Brain pericyte (primary cell): Measurements from ENCODE around the gene FUT6.
A peak's percentile ranks its signal among the peaks of the same experiment; 100 is the strongest.
"Not testable (repeated sequence)": the region's sequence is repeated elsewhere in the genome, so short reads cannot be mapped to it uniquely, and the experiment has no call there.

Experiments used
- DNase-seq: peaks from one replicate; pipeline ENCODE4 v3.0.0-alpha.2; 2012; ENCODE audit warnings: low read depth, low spot score

FUT6 gene

GRCh38 chr19:5839065-5840017, at the start of gene FUT6:
FUT6 (minus strand) TSS chr19:5839702; CDS start chr19:5832567, 7,135 bp downstream.
- DNase-seq: no peak

- DNase-seq: not testable (repeated sequence)
Observed at GRCh38 chr19:5884065-5884811, 44.7 kb upstream of the FUT6 start.

- not testable (repeated sequence) for DNase-seq
Observed at GRCh38 chr19:5883157-5883873, 43.8 kb upstream of the FUT6 start.

GRCh38 chr19:5882421-5882968, 43.0 kb upstream of the FUT6 start:
- DNase-seq: no peak

GRCh38 chr19:5881543-5882299, 42.2 kb upstream of the FUT6 start:
- DNase-seq: no peak

- peak; percentile 48 for DNase-seq
Observed at GRCh38 chr19:5880604-5881078, 41.1 kb upstream of the FUT6 start.

- no peak for DNase-seq
Observed at GRCh38 chr19:5880196-5880595, 40.7 kb upstream of the FUT6 start.

GRCh38 chr19:5877882-5878281, 38.4 kb upstream of the FUT6 start:
- DNase-seq: no peak

GRCh38 chr19:5877427-5877826, 37.9 kb upstream of the FUT6 start:
- DNase-seq: no peak

GRCh38 chr19:5874496-5874895, 35.0 kb upstream of the FUT6 start:
- not testable (repeated sequence) for DNase-seq

- DNase-seq: no peak
Observed at GRCh38 chr19:5873617-5874199, 34.2 kb upstream of the FUT6 start.

GRCh38 chr19:5870986-5871394, 31.5 kb upstream of the FUT6 start:
- no peak for DNase-seq

GRCh38 chr19:5867201-5868136, 28.0 kb upstream of the FUT6 start:
- DNase-seq: no peak

- DNase-seq: no peak
Observed at GRCh38 chr19:5865772-5866171, 26.3 kb upstream of the FUT6 start.

GRCh38 chr19:5864725-5865486, 25.4 kb upstream of the FUT6 start:
- DNase-seq: no peak

GRCh38 chr19:5864013-5864720, 24.7 kb upstream of the FUT6 start:
- no peak for DNase-seq

- no peak for DNase-seq
Observed at GRCh38 chr19:5863030-5863665, 23.6 kb upstream of the FUT6 start.
